ENCODE data around the gene ADAMTSL2. TPM values are rescaled to one million over a fixed set of nuclear protein-coding genes. Genes with fewer than 3 reads are reported as not detected.

ADAMTSL2 gene
- total and polyA plus RNA-seq, 8 donors: 8.0 to 18.5 (median 12.3) TPM

GRCh38 chr9:133576875-133577736 lies 42.6 kb downstream of the ADAMTSL2 start:
- H3K4me1 ChIP-seq: peaks cover 7 to 9% of the 10 kb centered on the region in 2 donors
- H3K36me3 ChIP-seq: no peaks in the 10 kb centered on the region
- intact Hi-C loops (cut with DNase I): no loop called here
- H3K9me3 ChIP-seq: no peaks in the 10 kb centered on the region
- H3K4me3 ChIP-seq: no peak overlapping the region
- H3K27me3 ChIP-seq: peaks cover 0 to 33% of the 10 kb centered on the region in 2 donors
- TF ChIP-seq CTCF (IDR thresholded peaks at IDR 0.05): no peak
- DNase-seq: peak in 1 of 4 donors; percentile 67
- no peak overlapping the region for H3K27ac ChIP-seq
- ATAC-seq: no peak

- Histone ChIP-seq H3K27me3 (peaks cover 0 to 33% of the 10 kb centered on the region in 2 donors), H3K27ac (no peak overlapping the region), H3K4me3 (no peak overlapping the region), H3K36me3 (no peaks in the 10 kb centered on the region), H3K9me3 (no peaks in the 10 kb centered on the region), H3K4me1 (peaks cover 3 to 4% of the 10 kb centered on the region in 2 donors)
- TF ChIP-seq CTCF (IDR thresholded peaks at IDR 0.05): no peak
- intact Hi-C loops (cut with DNase I): no loop called here
- peak in 1 of 4 donors; percentile 32 for DNase-seq
- no peak for ATAC-seq
Measured at GRCh38 chr9:133577737-133578112, 43.2 kb downstream of the ADAMTSL2 start.

- Histone ChIP-seq H3K36me3 (no peaks in the 10 kb centered on the region), H3K9me3 (no peaks in the 10 kb centered on the region), H3K27me3 (peaks cover 0 to 36% of the 10 kb centered on the region in 2 donors), H3K27ac (no peak overlapping the region), H3K4me3 (no peak overlapping the region), H3K4me1 (no peaks in the 10 kb centered on the region)
- intact Hi-C loops (cut with DNase I): no loop called here
- ATAC-seq (no peak), DNase-seq (peak in 1 of 4 donors; percentile 80)
- no peak for TF ChIP-seq CTCF (IDR thresholded peaks at IDR 0.05)
Measured at GRCh38 chr9:133578524-133579441, 44.3 kb downstream of the ADAMTSL2 start.

GRCh38 chr9:133579601-133580418 lies 45.3 kb downstream of the ADAMTSL2 start:
- ATAC-seq: no peak
- H3K9me3 ChIP-seq: no peaks in the 10 kb centered on the region
- H3K4me3 ChIP-seq: no peak overlapping the region
- intact Hi-C loops (cut with DNase I): no loop called here
- peak in 1 of 4 donors; percentile 69 for DNase-seq
- H3K4me1 ChIP-seq: peaks cover 0 to 2% of the 10 kb centered on the region in 2 donors
- H3K27ac ChIP-seq: no peak overlapping the region
- H3K27me3 ChIP-seq: peaks cover under 1 to 46% of the 10 kb centered on the region in 2 donors
- no peaks in the 10 kb centered on the region for H3K36me3 ChIP-seq
- TF ChIP-seq CTCF (IDR thresholded peaks at IDR 0.05): no peak

Data from left lung (tissue), 10 donors.